SK-N-MC (cell line): ENCODE data around the gene TIMM23.

Experiments used
- EZH2 ChIP-seq: fragments of 200-600 bp; sonication (generic); IDR thresholded peaks from one replicate; pipeline ENCODE4 v1.6.1; 2017; ENCODE audit warnings: antibody characterized with exemption
- FOXP2 ChIP-seq: optimal IDR thresholded peaks from 2 replicates; pipeline ENCODE3; 2011; ENCODE audit warnings: mild to moderate bottlenecking, moderate library complexity; ENCODE audit not compliant: insufficient read depth; ENCODE audit errors: extremely low read length, control extremely low read depth
- POLR2AphosphoS5 ChIP-seq: IDR thresholded peaks from 2 replicates; pipeline ENCODE4 v1.6.1; 2012; ENCODE audit warnings: mild to moderate bottlenecking, low read depth, low read length, borderline replicate concordance

DNA sequence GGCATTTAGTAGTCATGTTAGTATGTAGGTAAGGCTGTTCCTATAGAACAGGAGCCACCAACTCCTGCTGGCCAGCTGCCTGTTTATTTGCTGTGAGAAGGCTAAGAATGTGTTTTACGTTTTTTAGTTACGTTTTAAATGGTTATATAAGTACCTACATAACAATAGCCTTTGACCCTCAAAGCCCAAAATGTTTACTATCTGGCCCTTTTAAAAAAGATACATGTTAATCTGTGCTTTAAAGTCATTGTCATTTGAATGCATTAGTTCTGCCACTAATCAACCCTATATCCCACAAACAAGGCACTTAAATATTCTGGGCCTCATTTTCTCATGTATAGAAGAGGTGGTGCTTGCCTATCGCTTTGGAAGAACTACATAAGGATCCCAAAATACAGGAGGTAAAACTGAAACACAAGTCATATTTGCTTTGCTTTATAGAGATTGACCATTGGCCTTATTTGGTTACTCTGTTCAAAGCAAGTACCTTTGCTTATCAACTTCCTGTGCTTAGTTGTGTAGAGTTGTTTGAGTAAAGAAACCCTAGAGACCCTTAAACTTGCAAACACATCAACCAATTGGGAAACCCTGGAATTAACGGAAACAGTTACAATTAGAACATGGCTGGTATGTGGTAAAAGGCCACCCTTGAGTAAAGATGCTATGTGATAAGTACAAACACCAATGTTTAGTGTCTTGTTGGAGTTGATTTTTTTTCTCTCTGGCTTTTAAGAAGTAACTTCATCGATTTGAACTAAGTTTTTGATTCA lies 25.9 kb downstream of the TIMM23 start:
- TF ChIP-seq EZH2 (no peak), POLR2AphosphoS5 (no peak), FOXP2 (no peak)
